H1 (cell line): Measurements from ENCODE around the gene HSPA5. TPM values are rescaled to one million over a fixed set of nuclear protein-coding genes. Genes with fewer than 3 reads are reported as not detected.
A peak's percentile ranks its signal among the peaks of the same experiment; 100 is the strongest.

Experiments
- CBX5 ChIP-seq: fragments of 300-800, 300-1000 bp; sonication (generic); IDR thresholded peaks from 2 replicates; pipeline ENCODE4 v1.7.1; 2016; ENCODE audit warnings: antibody characterized with exemption, low read length, low read depth
- CEBPB ChIP-seq: IDR thresholded peaks from 2 replicates; pipeline ENCODE4 v1.6.1; 2012; ENCODE audit warnings: low read depth, low read length
- KDM4A ChIP-seq: IDR thresholded peaks from one replicate; pipeline ENCODE4 v1.7.1; 2012; ENCODE audit warnings: low read depth, mild to moderate bottlenecking, moderate library complexity, low read length, inconsistent platforms; ENCODE audit not compliant: severe bottlenecking
- MAFK ChIP-seq: IDR thresholded peaks from 2 replicates; pipeline ENCODE4 v1.6.1; 2012; ENCODE audit warnings: low read depth, mild to moderate bottlenecking, improper control_type of control experiment, low read length
- PHF8 ChIP-seq: fragments of 200-600 bp; sonication (generic); conservative IDR thresholded peaks from 2 replicates; pipeline ENCODE4 v1.7.1; 2012; ENCODE audit warnings: low read depth, mild to moderate bottlenecking, inconsistent platforms, low read length, moderate library complexity
- POLR2AphosphoS5 ChIP-seq: IDR thresholded peaks from 2 replicates; pipeline ENCODE4 v1.6.1; 2011; ENCODE audit warnings: low read depth, low read length
- RBBP5 ChIP-seq: IDR thresholded peaks from 2 replicates; pipeline ENCODE4 v1.7.1; 2012; ENCODE audit warnings: low read depth, mild to moderate bottlenecking, inconsistent platforms, low read length, moderate library complexity, borderline replicate concordance
- SAP30 ChIP-seq: fragments of 300-600 bp; sonication (generic); IDR thresholded peaks from 2 replicates; pipeline ENCODE4 v1.7.1; 2012; ENCODE audit warnings: low read length, moderate library complexity, mild to moderate bottlenecking, inconsistent platforms; ENCODE audit not compliant: insufficient read depth, insufficient replicate concordance
- SIN3A ChIP-seq, 2 experiments: IDR thresholded peaks in 1 of 2; conservative IDR thresholded peaks in 1 of 2; 2 replicates each; pipeline ENCODE4 v1.6.1; 2011 to 2012; ENCODE audit warnings: low read length in 2 of 2, improper control_type of control experiment in 1 of 2, low read depth in 1 of 2, mild to moderate bottlenecking in 1 of 2
- SIRT6 ChIP-seq: IDR thresholded peaks from one replicate; pipeline ENCODE4 v1.7.1; 2012; ENCODE audit warnings: low read length, inconsistent platforms
- TAF1 ChIP-seq: IDR thresholded peaks from 2 replicates; pipeline ENCODE4 v1.6.1; 2011; ENCODE audit warnings: mild to moderate bottlenecking, low read depth, low read length
- TAF7 ChIP-seq: optimal IDR thresholded peaks from 2 replicates; pipeline ENCODE3; 2011; ENCODE audit warnings: low read depth, mild to moderate bottlenecking, inconsistent platforms, low read length, moderate library complexity, borderline replicate concordance
- TCF12 ChIP-seq: IDR thresholded peaks from 2 replicates; pipeline ENCODE4 v1.6.1; 2011; ENCODE audit warnings: low read depth, mild to moderate bottlenecking, low read length
- polyA plus RNA-seq, 7 experiments: library from polyadenylated mRNA; depleted of rRNA in 3 of 7; stranded (reverse) in 5 of 7; unstranded in 2 of 7; fragments of >200 nt in 5 of 7; fragments of 200-250 nt in 2 of 7; gene quantifications; 1 replicate in 5 of 7; 2 replicates in 1 of 7; 4 replicates in 1 of 7; pipeline versions ENCODE4 v1.2.1 to v1.2.3, GENCODE V29; 2011 to 2013; ENCODE audit warnings: missing spikeins in 2 of 7, mixed read lengths in 2 of 7
- total RNA-seq: library from RNA; stranded (reverse); fragmentation: NEBNext Ultra II Directional; extraction: Animal tissue kit (Norgen Biotek cat#: 25700); gene quantifications from 2 replicates; pipeline ENCODE4 v1.2.1, GENCODE V29; 2021

Gene HSPA5
- total and polyA plus RNA-seq, 2 of the 8 experiments (the other 6 are each of a cell fraction or from before 2014, with no cell fraction given), result 91.3 to 352 TPM

GRCh38 chr9:125200216-125201047 is 40.7 kb downstream of the HSPA5 start, which contains the start of gene RABEPK (continued):
- peak; percentile 38 for TF ChIP-seq KDM4A
- TF ChIP-seq MAFK, result no peak
- 0 out of 2 replicates have a peak, but pooled peaks have one; percentile 57 for TF ChIP-seq RBBP5
- peak; percentile 81 to 88; a peak in 2 of 4 replicates for TF ChIP-seq SIN3A (conservative IDR thresholded peaks at IDR 0.05 in 1 of 2, IDR thresholded peaks at IDR 0.05 in 1 of 2; ENCODE audit: low read depth in 1 of 2, low read length in 2 of 2)
- peak; percentile 90 for TF ChIP-seq POLR2AphosphoS5
- peak; percentile 57 for TF ChIP-seq TAF7
- peak; percentile 89 for TF ChIP-seq CEBPB
- peak; percentile 97 for TF ChIP-seq SAP30
- peak; percentile 96 for TF ChIP-seq PHF8
- no peak for TF ChIP-seq CBX5
- TF ChIP-seq TAF1, result peak; percentile 86
- TF ChIP-seq TCF12, result 0 out of 2 replicates have a peak, but pooled peaks have one; percentile 19
- TF ChIP-seq SIRT6, result no peak
